ENCODE data around the gene FRAT1. TPM values are rescaled to one million over a fixed set of nuclear protein-coding genes. Genes with fewer than 3 reads are reported as not detected.

FRAT1 gene
- total RNA-seq, 4 donors from 2014 or later = 5.3 to 8.7 (median 6.6) TPM

- Histone ChIP-seq H3K4me1 (peaks cover 6% of the 10 kb centered on the region in 2 donors), H3K36me3 (no peaks in the 10 kb centered on the region), H3K4me3 (replicated peaks in 1 of 3) (peak overlapping the region; percentile 25 to 67 (median 58)), H3K27me3 (no peaks in the 10 kb centered on the region), H3K27ac (peak overlapping the region; percentile 80 to 92 (median 80)), H3K9me3 (no peaks in the 10 kb centered on the region)
- no peak for TF ChIP-seq CTCF (IDR thresholded peaks at IDR 0.05)
- no peak for TF ChIP-seq POLR2A (IDR thresholded peaks at IDR 0.05)
- intact Hi-C loops (cut with DNase I) = no loop called here
- DNase-seq = no peak
- 53 to 56% methylated on average over 25 of the region's 25 CpGs for WGBS, 2 donors
These were observed 27.5 kb upstream of the FRAT1 start for GRCh38 chr10:97291357-97292096.

- intact Hi-C loops (cut with DNase I) = no loop called here
- H3K27me3 ChIP-seq = no peaks in the 10 kb centered on the region
- DNase-seq = peak; percentile 97 to 98
- H3K27ac ChIP-seq = peak within 1 kb of the TSS; percentile 80 to 92 (median 80)
- H3K4me1 ChIP-seq = peaks cover 6% of the 10 kb centered on the region in 2 donors
- peak in 1 of 2 donors; percentile 91 for TF ChIP-seq POLR2A (IDR thresholded peaks at IDR 0.05)
- TF ChIP-seq CTCF (IDR thresholded peaks at IDR 0.05) = no peak
- H3K9me3 ChIP-seq = no peaks in the 10 kb centered on the region
- no peaks in the 10 kb centered on the region for H3K36me3 ChIP-seq
- peak within 1 kb of the TSS; percentile 25 to 67 (median 58) for H3K4me3 ChIP-seq (replicated peaks in 1 of 3)
- WGBS, 2 donors = 0% methylated on average over 42 to 54 of the region's 55 CpGs
These were observed 26.8 kb upstream of the FRAT1 start, which contains the start of gene ARHGAP19 for GRCh38 chr10:97292097-97292861. TSS of gene ARHGAP19 (minus strand) at chr10:97292637. CDS start at chr10:97292627, 10 bp downstream.

GRCh38 chr10:97292862-97293198 lies 26.2 kb upstream of the FRAT1 start:
- no peaks in the 10 kb centered on the region for H3K27me3 ChIP-seq
- no peaks in the 10 kb centered on the region for H3K9me3 ChIP-seq
- H3K4me1 ChIP-seq = peaks cover 6% of the 10 kb centered on the region in 2 donors
- DNase-seq = no peak
- WGBS, 2 donors = 57 to 61% methylated on average over 3 of the region's 3 CpGs
- TF ChIP-seq CTCF (IDR thresholded peaks at IDR 0.05) = no peak
- TF ChIP-seq POLR2A (IDR thresholded peaks at IDR 0.05) = no peak
- H3K27ac ChIP-seq = no peak overlapping the region
- intact Hi-C loops (cut with DNase I) = no loop called here
- no peaks in the 10 kb centered on the region for H3K36me3 ChIP-seq
- no peak overlapping the region for H3K4me3 ChIP-seq (replicated peaks in 1 of 3)

- no peak for DNase-seq
- WGBS, 2 donors = 71 to 82% methylated on average over 8 of the region's 8 CpGs
- TF ChIP-seq CTCF (IDR thresholded peaks at IDR 0.05) (no peak), POLR2A (IDR thresholded peaks at IDR 0.05) (no peak)
These were observed 21.4 kb upstream of the FRAT1 start for GRCh38 chr10:97297556-97298222.

More at GRCh38 chr10:97297556-97298222, 21.4 kb upstream of the FRAT1 start:
- H3K4me3 ChIP-seq (replicated peaks in 1 of 3) = no peak overlapping the region
- H3K36me3 ChIP-seq = no peaks in the 10 kb centered on the region
- intact Hi-C loops (cut with DNase I) = no loop called here
- H3K27me3 ChIP-seq = no peaks in the 10 kb centered on the region
- no peaks in the 10 kb centered on the region for H3K9me3 ChIP-seq
- H3K4me1 ChIP-seq = no peaks in the 10 kb centered on the region
- H3K27ac ChIP-seq = no peak overlapping the region
